Right cardiac atrium (tissue), 5 donors: ENCODE data around the gene NAP1L1. TPM values are rescaled to one million over a fixed set of nuclear protein-coding genes. Genes with fewer than 3 reads are reported as not detected.

ENCODE experiments used
- ATAC-seq, 2 donors: fragments of 200-7000 bp; cut with Tn5 transposase; one replicate each; pipeline versions ENCODE4 v1.8.0 to v1.9.1; 2020; ENCODE audit warnings: moderate library complexity in 2 of 2, mild to moderate bottlenecking in 1 of 2
- DNase-seq, 3 donors: peaks; one replicate each; pipeline ENCODE4 v3.0.0-alpha.2; 2020
- H3K27ac ChIP-seq: one replicate; pipeline ENCODE4 v1.5.1; 2013; ENCODE audit warnings: mild to moderate bottlenecking, low read length, control low read depth, moderate library complexity
- H3K27me3 ChIP-seq: one replicate; pipeline ENCODE4 v1.6.1; 2013; ENCODE audit not compliant: control insufficient read depth, insufficient read depth
- H3K4me1 ChIP-seq: one replicate; pipeline ENCODE4 v1.6.1; 2013; ENCODE audit warnings: low read length; ENCODE audit not compliant: control insufficient read depth, insufficient read depth
- H3K4me3 ChIP-seq: one replicate; pipeline ENCODE4 v1.5.1; 2013; ENCODE audit warnings: low read length, control low read depth
- H3K9me3 ChIP-seq: one replicate; pipeline ENCODE4 v1.6.1; 2013; ENCODE audit warnings: low read length; ENCODE audit not compliant: control insufficient read depth
- WGBS: extraction: QIAGEN DNeasy Blood & Tissue Kit; methylation state at CpG from one replicate; pipeline ENCODE4 v1.1.7; 2013; 5-methylcytosine and 5-hydroxymethylcytosine counted together
- intact Hi-C, 4 donors: fragments of 100-400 bp; cut with DNase I; formaldehyde crosslinking; loops; one replicate each; pipeline versions ENCODE4 v1.11.0 to v1.14.0; 2022 to 2023
- long read RNA-seq, 4 donors: library from polyadenylated mRNA; unstranded; transcript quantifications; one replicate each; pipeline ENCODE4 v2.0.0, GENCODE V29; 2020 to 2021
- polyA plus RNA-seq: library from polyadenylated mRNA; stranded (reverse); fragments of 200-250 nt; gene quantifications from one replicate; pipeline ENCODE4 v1.2.3, GENCODE V29; 2013
- total RNA-seq, 4 donors: library from RNA; stranded (reverse); fragmentation: NEBNext Ultra II Directional; extraction: Animal tissue kit (Norgen Biotek cat#: 25700); gene quantifications; one replicate each; pipeline ENCODE4 v1.2.1, GENCODE V29; 2021
- donor health status: healthy with polysubstance abuse.
- donor health status: DM: no; HTN: yes; CAD: no.
- donor health status: DM: no; HTN: no; CAD: no.
- donor health status: DM: no; HTN: yes; CAD: no; lungs with severe emphysema.
- donor health status: DM: yes; HTN: yes; CAD: no.

NAP1L1 gene
- 100 to 1,000 TPM; 352 to 471 (median 401) TPM for total RNA-seq
- 335 TPM for polyA plus RNA-seq
- long read RNA-seq, donor 1, full-length matches to known transcripts = 54 of 113 reads
- long read RNA-seq, donor 1, partial matches to known transcripts = 26 of 113 reads
- long read RNA-seq, donor 1, other reads (novel, unspliced or antisense) = 33 of 113 reads
- long read RNA-seq, donor 2, full-length matches to known transcripts = 52 of 84 reads
- long read RNA-seq, donor 2, partial matches to known transcripts = 13 of 84 reads
- long read RNA-seq, donor 2, other reads (novel, unspliced or antisense) = 19 of 84 reads
- long read RNA-seq, donor 3, full-length matches to known transcripts = 79 of 148 reads
- long read RNA-seq, donor 3, partial matches to known transcripts = 25 of 148 reads
- long read RNA-seq, donor 3, other reads (novel, unspliced or antisense) = 44 of 148 reads
- long read RNA-seq, donor 4, full-length matches to known transcripts = 65 of 119 reads
- long read RNA-seq, donor 4, partial matches to known transcripts = 15 of 119 reads
- long read RNA-seq, donor 4, other reads (novel, unspliced or antisense) = 39 of 119 reads

GRCh38 chr12:76083904-76084862 lies at the start of gene NAP1L1:
Gene NAP1L1, minus strand, starts transcription at chr12:76084685. Its CDS starts 10,466 bp downstream, at chr12:76074219.
- under 1% methylated on average over 100 of the region's 100 CpGs for WGBS
- peaks cover under 1% of the 10 kb centered on the region for H3K9me3 ChIP-seq
- intact Hi-C loops = loop anchor here in 3 of 4 donors (2.0 to 10.0 kb wide), 3 partner anchors 261 to 265 kb away; partner anchors contain the start of gene BBS10 (in 3 of the 3)
- peaks cover 2% of the 10 kb centered on the region for H3K4me1 ChIP-seq
- peak; percentile 99 to 100 (median 99) for DNase-seq
- no peaks in the 10 kb centered on the region for H3K27me3 ChIP-seq
- peak within 1 kb of the TSS; percentile 96 for H3K27ac ChIP-seq
- peak within 1 kb of the TSS; percentile 89 for H3K4me3 ChIP-seq
- peak; percentile 98 for ATAC-seq

- no peak overlapping the region for H3K4me3 ChIP-seq
- H3K27me3 ChIP-seq = no peaks in the 10 kb centered on the region
- no peak overlapping the region for H3K27ac ChIP-seq
- no peaks in the 10 kb centered on the region for H3K4me1 ChIP-seq
- DNase-seq = no peak
- H3K9me3 ChIP-seq = no peaks in the 10 kb centered on the region
- intact Hi-C loops = no loop called here
- 94% methylated on average over 5 of the region's 5 CpGs for WGBS
- no peak for ATAC-seq
These were observed 43.1 kb upstream of the NAP1L1 start for GRCh38 chr12:76127588-76127987.

GRCh38 chr12:76124456-76124855 lies 40.0 kb upstream of the NAP1L1 start:
- H3K27ac ChIP-seq = no peak overlapping the region

GRCh38 chr12:76123259-76124212 lies 39.1 kb upstream of the NAP1L1 start:
- ATAC-seq (no peak), DNase-seq (no peak)
- 53% methylated on average over 4 of the region's 4 CpGs for WGBS
- intact Hi-C loops = no loop called here
- Histone ChIP-seq H3K27ac (no peak overlapping the region), H3K4me3 (no peak overlapping the region), H3K4me1 (no peaks in the 10 kb centered on the region), H3K9me3 (no peaks in the 10 kb centered on the region), H3K27me3 (no peaks in the 10 kb centered on the region)

More at GRCh38 chr12:76124456-76124855, 40.0 kb upstream of the NAP1L1 start:
- intact Hi-C loops = no loop called here
- Histone ChIP-seq H3K27me3 (no peaks in the 10 kb centered on the region), H3K9me3 (no peaks in the 10 kb centered on the region), H3K4me1 (no peaks in the 10 kb centered on the region), H3K4me3 (no peak overlapping the region)
- DNase-seq = no peak
- 72% methylated on average over 5 of the region's 5 CpGs for WGBS
- no peak for ATAC-seq

GRCh38 chr12:76119887-76120286 lies 35.4 kb upstream of the NAP1L1 start:
- H3K27me3 ChIP-seq = no peaks in the 10 kb centered on the region
- intact Hi-C loops = no loop called here
- WGBS = 88% methylated on average over 6 of the region's 6 CpGs
- no peak for DNase-seq
- no peak for ATAC-seq
- no peak overlapping the region for H3K27ac ChIP-seq
- no peaks in the 10 kb centered on the region for H3K9me3 ChIP-seq
- no peak overlapping the region for H3K4me3 ChIP-seq
- no peaks in the 10 kb centered on the region for H3K4me1 ChIP-seq

GRCh38 chr12:76117751-76118150 lies 33.3 kb upstream of the NAP1L1 start:
- ATAC-seq (no peak), DNase-seq (no peak)
- Histone ChIP-seq H3K4me3 (no peak overlapping the region), H3K9me3 (no peaks in the 10 kb centered on the region), H3K4me1 (no peaks in the 10 kb centered on the region), H3K27me3 (no peaks in the 10 kb centered on the region), H3K27ac (no peak overlapping the region)
- WGBS = 97% methylated on average over 2 of the region's 2 CpGs
- intact Hi-C loops = no loop called here

- no peak overlapping the region for H3K4me3 ChIP-seq
- WGBS = 96% methylated on average over 3 of the region's 3 CpGs
- intact Hi-C loops = no loop called here
- no peak overlapping the region for H3K27ac ChIP-seq
- ATAC-seq (no peak), DNase-seq (no peak)
- H3K27me3 ChIP-seq = no peaks in the 10 kb centered on the region
- no peaks in the 10 kb centered on the region for H3K4me1 ChIP-seq
- no peaks in the 10 kb centered on the region for H3K9me3 ChIP-seq
These were observed 32.7 kb upstream of the NAP1L1 start for GRCh38 chr12:76117067-76117691.

- intact Hi-C loops = no loop called here
- H3K27ac ChIP-seq = peak overlapping the region; percentile 52
- 54% methylated on average over 7 of the region's 7 CpGs for WGBS
These were observed 29.6 kb upstream of the NAP1L1 start for GRCh38 chr12:76113800-76114757.

GRCh38 chr12:76111209-76111749 lies 26.8 kb upstream of the NAP1L1 start:
- Histone ChIP-seq H3K27me3 (no peaks in the 10 kb centered on the region), H3K4me1 (no peaks in the 10 kb centered on the region), H3K27ac (no peak overlapping the region), H3K4me3 (no peak overlapping the region), H3K9me3 (no peaks in the 10 kb centered on the region)
- no CpG with 5 or more reads among the region's 1 CpG for WGBS
- ATAC-seq (no peak), DNase-seq (no peak)
- intact Hi-C loops = no loop called here

More at GRCh38 chr12:76113800-76114757, 29.6 kb upstream of the NAP1L1 start:
- DNase-seq (no peak), ATAC-seq (peak; percentile 73 to 79)
- H3K9me3 ChIP-seq = no peaks in the 10 kb centered on the region
- no peaks in the 10 kb centered on the region for H3K27me3 ChIP-seq
- no peaks in the 10 kb centered on the region for H3K4me1 ChIP-seq
- no peak overlapping the region for H3K4me3 ChIP-seq
